Ascending aorta (tissue), 2 donors: ENCODE data around the gene DHX16. TPM values are rescaled to one million over a fixed set of nuclear protein-coding genes. Genes with fewer than 3 reads are reported as not detected.

Experiments
- DNase-seq, 2 donors: peaks; one replicate each; pipeline ENCODE4 v3.0.0-alpha.2; 2019; ENCODE audit warnings: low spot score in 2 of 2
- H3K27ac ChIP-seq, 2 donors: fragments of 200-600 bp; sonication (generic); one replicate each; pipeline ENCODE4 v1.5.1; 2016 to 2017; ENCODE audit warnings: mild to moderate bottlenecking in 1 of 2
- H3K27me3 ChIP-seq: fragments of 200-600 bp; sonication (generic); one replicate; pipeline ENCODE4 v1.5.1; 2017
- H3K36me3 ChIP-seq, 2 donors: fragments of 200-600 bp; sonication (generic); one replicate each; pipeline ENCODE4 v1.5.1; 2016
- H3K4me1 ChIP-seq, 2 donors: fragments of 200-600 bp; sonication (generic); one replicate each; pipeline ENCODE4 v1.5.1; 2016 to 2017; ENCODE audit warnings: mild to moderate bottlenecking in 1 of 2
- H3K4me3 ChIP-seq, 2 donors: fragments of 200-600 bp; sonication (generic); one replicate each; pipeline ENCODE4 v1.5.1; 2016 to 2017; ENCODE audit warnings: mild to moderate bottlenecking in 1 of 2
- H3K9me3 ChIP-seq, 2 donors: fragments of 200-600 bp; sonication (generic); one replicate each; pipeline ENCODE4 v1.5.1; 2016
- CTCF ChIP-seq, 3 experiments: fragments of 200-600 bp in 2 of 3; fragments of 450-650 bp in 1 of 3; sonication (generic) in 2 of 3; IDR thresholded peaks; one replicate each; pipeline ENCODE4 v1.5.1; 2016 to 2019; ENCODE audit warnings: antibody characterized with exemption in 3 of 3, mild to moderate bottlenecking in 1 of 3, moderate library complexity in 1 of 3
- intact Hi-C: fragments of 100-400 bp; cut with DNase I; formaldehyde crosslinking; loops from one replicate; pipeline ENCODE4 v1.15.1; 2023
- total RNA-seq: library from RNA; depleted of rRNA; stranded (reverse); fragments of >200 nt; gene quantifications from one replicate; pipeline ENCODE4 v1.1.0, GENCODE V29; 2016

DHX16 gene
- total RNA-seq, 1 donor from 2014 or later = 39.2 TPM

GRCh38 chr6:30683980-30684338 is 11.2 kb upstream of the DHX16 start:
- intact Hi-C loops = loop anchor here (2.0 to 5.0 kb wide), 2 partner anchors 69 to 127 kb away; partner anchors contain the start of genes GNL1 and PRR3
- no peaks in the 10 kb centered on the region for H3K9me3 ChIP-seq
- H3K36me3 ChIP-seq = peaks cover 5 to 16% of the 10 kb centered on the region in 2 donors
- no peaks in the 10 kb centered on the region for H3K27me3 ChIP-seq
- peak overlapping the region; percentile 75 to 91 for H3K4me3 ChIP-seq
- H3K4me1 ChIP-seq = peaks cover 18 to 46% of the 10 kb centered on the region in 2 donors
- TF ChIP-seq CTCF (IDR thresholded peaks at IDR 0.05) = no peak
- DNase-seq = no peak
- peak overlapping the region; percentile 99 for H3K27ac ChIP-seq

- Histone ChIP-seq H3K4me1 (peaks cover 18 to 43% of the 10 kb centered on the region in 2 donors), H3K27ac (peak overlapping the region; percentile 99), H3K27me3 (no peaks in the 10 kb centered on the region), H3K9me3 (no peaks in the 10 kb centered on the region), H3K4me3 (peak overlapping the region; percentile 75 to 91), H3K36me3 (peaks cover 9 to 22% of the 10 kb centered on the region in 2 donors)
- DNase-seq = no peak
- intact Hi-C loops = loop anchor here (2.0 to 5.0 kb wide), 2 partner anchors 69 to 126 kb away; partner anchors contain the start of genes GNL1 and PRR3
- no peak for TF ChIP-seq CTCF (IDR thresholded peaks at IDR 0.05)
Observed at GRCh38 chr6:30683183-30683979, 10.6 kb upstream of the DHX16 start.

GRCh38 chr6:30682143-30683117 is 9.6 kb upstream of the DHX16 start:
- H3K4me3 ChIP-seq = peak overlapping the region; percentile 75 to 91
- no peaks in the 10 kb centered on the region for H3K9me3 ChIP-seq
- peaks cover 19 to 31% of the 10 kb centered on the region in 2 donors for H3K36me3 ChIP-seq
- peaks cover 11 to 35% of the 10 kb centered on the region in 2 donors for H3K4me1 ChIP-seq
- TF ChIP-seq CTCF (IDR thresholded peaks at IDR 0.05) = peak in 1 of 3 experiments; percentile 3
- no peaks in the 10 kb centered on the region for H3K27me3 ChIP-seq
- H3K27ac ChIP-seq = peak overlapping the region; percentile 99
- intact Hi-C loops = loop anchor here (1.0 to 5.0 kb wide), 3 partner anchors 39 to 125 kb away; partner anchors contain the start of genes GNL1 and PRR3
- DNase-seq = peak; percentile 81 to 96

- no peak for TF ChIP-seq CTCF (IDR thresholded peaks at IDR 0.05)
- Histone ChIP-seq H3K27ac (peak overlapping the region; percentile 99), H3K9me3 (no peaks in the 10 kb centered on the region), H3K27me3 (no peaks in the 10 kb centered on the region), H3K4me1 (peaks cover 11 to 35% of the 10 kb centered on the region in 2 donors), H3K4me3 (peak overlapping the region; percentile 75 to 91), H3K36me3 (peaks cover 26 to 38% of the 10 kb centered on the region in 2 donors)
- no peak for DNase-seq
- intact Hi-C loops = loop anchor here (1.0 to 5.0 kb wide), 3 partner anchors 40 to 124 kb away; partner anchors contain the start of genes GNL1 and PRR3
Observed at GRCh38 chr6:30681766-30682142, 8.9 kb upstream of the DHX16 start.
